SU-DHL-6 (cell line): Measurements from ENCODE around the gene NOS1AP.

ENCODE experiments used
- EZH2phosphoT487 ChIP-seq: fragments of 200-600 bp; sonication (generic), shearing (Covaris generic); conservative IDR thresholded peaks from 2 replicates; pipeline ENCODE4 v1.6.1; 2018; ENCODE audit warnings: mild to moderate bottlenecking, antibody characterized with exemption, low read length, moderate library complexity, mixed read lengths
- TF ChIP-seq, protein P1 (sequence below): fragments of 200-600 bp; sonication (generic); IDR thresholded peaks from one replicate; pipeline ENCODE4 v1.5.1; 2017; ENCODE audit warnings: antibody characterized with exemption, mild to moderate bottlenecking, low read length, moderate library complexity; ENCODE audit not compliant: insufficient read depth, poor library complexity, severe bottlenecking

GRCh38 chr1:162272419-162272818 lies 202.9 kb downstream of the NOS1AP start:
- TF ChIP-seq, protein P1, sequence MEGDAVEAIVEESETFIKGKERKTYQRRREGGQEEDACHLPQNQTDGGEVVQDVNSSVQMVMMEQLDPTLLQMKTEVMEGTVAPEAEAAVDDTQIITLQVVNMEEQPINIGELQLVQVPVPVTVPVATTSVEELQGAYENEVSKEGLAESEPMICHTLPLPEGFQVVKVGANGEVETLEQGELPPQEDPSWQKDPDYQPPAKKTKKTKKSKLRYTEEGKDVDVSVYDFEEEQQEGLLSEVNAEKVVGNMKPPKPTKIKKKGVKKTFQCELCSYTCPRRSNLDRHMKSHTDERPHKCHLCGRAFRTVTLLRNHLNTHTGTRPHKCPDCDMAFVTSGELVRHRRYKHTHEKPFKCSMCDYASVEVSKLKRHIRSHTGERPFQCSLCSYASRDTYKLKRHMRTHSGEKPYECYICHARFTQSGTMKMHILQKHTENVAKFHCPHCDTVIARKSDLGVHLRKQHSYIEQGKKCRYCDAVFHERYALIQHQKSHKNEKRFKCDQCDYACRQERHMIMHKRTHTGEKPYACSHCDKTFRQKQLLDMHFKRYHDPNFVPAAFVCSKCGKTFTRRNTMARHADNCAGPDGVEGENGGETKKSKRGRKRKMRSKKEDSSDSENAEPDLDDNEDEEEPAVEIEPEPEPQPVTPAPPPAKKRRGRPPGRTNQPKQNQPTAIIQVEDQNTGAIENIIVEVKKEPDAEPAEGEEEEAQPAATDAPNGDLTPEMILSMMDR, result no peak
- TF ChIP-seq EZH2phosphoT487, result no peak
